BJ (cell line): Measurements from ENCODE around the gene ASB11. TPM values are rescaled to one million over a fixed set of nuclear protein-coding genes. Genes with fewer than 3 reads are reported as not detected.

Source experiments
- CTCF ChIA-PET: fragments of 350-600 bp; formaldehyde crosslinking; extraction: SDS; loops from one replicate; lab custom pipeline; 2021; ENCODE audit warnings: antibody characterized with exemption, inconsistent platforms; lab: Yijun Ruan, JAX
- POLR2A ChIA-PET: fragments of 300-600 bp; sonication (Branson Sonifier 250); formaldehyde crosslinking; extraction: SDS; loops from one replicate; lab custom pipeline; 2021; ENCODE audit warnings: antibody characterized with exemption; lab: Charles Lee
- DNase-seq: peaks from one replicate; pipeline ENCODE4 v3.0.0-alpha.2; 2011; ENCODE audit warnings: low read depth
- H3K27me3 ChIP-seq: 2 replicates; pipeline ENCODE4 v1.6.0; 2011; ENCODE audit warnings: low read length; ENCODE audit not compliant: control insufficient read depth, insufficient read depth
- H3K36me3 ChIP-seq: 2 replicates; pipeline ENCODE4 v1.5.1; 2011; ENCODE audit warnings: low read length; ENCODE audit not compliant: control insufficient read depth, insufficient read depth
- H3K4me3 ChIP-seq: 2 replicates; pipeline ENCODE4 v1.5.1; 2011; ENCODE audit warnings: low read depth, mild to moderate bottlenecking, control low read depth, low read length
- polyA plus RNA-seq: library from polyadenylated mRNA; depleted of rRNA; stranded (reverse); fragments of >200 nt; gene quantifications from 2 replicates; pipeline ENCODE4 v1.2.3, GENCODE V29; 2011
- TF ChIP-seq, protein P1 (sequence below): IDR thresholded peaks from 2 replicates; pipeline ENCODE4 v1.5.1; 2011; ENCODE audit warnings: low read depth, mild to moderate bottlenecking, control low read depth, inconsistent platforms, low read length, moderate library complexity; ENCODE audit not compliant: insufficient read depth

The ASB11 gene
- polyA plus RNA-seq, 1 experiment: not detected

DNA sequence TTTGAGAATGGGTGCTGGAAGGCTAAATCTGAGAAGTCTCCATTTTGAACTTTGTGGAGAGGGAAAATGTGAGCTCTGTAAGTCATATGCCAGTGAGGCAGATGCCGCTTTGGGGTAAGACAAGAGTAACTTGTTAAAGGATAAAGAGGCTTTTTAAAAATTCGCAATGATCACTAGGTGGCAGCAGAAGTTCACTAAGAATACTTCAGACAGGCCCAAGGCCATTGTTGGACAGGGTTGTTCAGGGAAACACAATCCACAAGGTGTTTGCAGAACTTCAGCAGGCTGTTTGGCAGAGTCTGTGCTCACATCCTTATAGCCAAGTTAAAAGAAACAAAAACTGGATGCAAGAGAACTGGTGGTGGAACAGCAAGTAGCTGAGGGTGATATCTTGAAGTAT is 33.6 kb upstream of the ASB11 start:
- DNase-seq: peak; percentile 15

DNA sequence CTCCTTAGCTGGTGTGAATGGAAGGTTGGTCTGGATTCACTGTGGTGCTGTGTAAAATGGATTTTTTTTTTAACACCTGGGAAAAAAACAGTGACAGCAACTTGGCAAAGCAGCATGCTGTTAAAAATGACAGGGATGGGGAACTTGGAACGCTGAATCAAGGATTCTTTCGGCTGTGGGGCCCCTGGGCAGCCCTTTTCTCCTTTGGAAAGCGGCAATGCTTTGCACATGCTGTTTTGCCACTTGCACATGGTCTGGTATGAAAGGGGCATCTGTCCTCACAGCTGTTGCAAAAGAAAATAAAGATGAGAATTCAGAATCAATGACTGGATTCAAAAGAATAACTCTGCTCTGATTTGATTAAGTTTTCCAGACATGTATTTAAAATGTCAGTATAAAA is 30.5 kb upstream of the ASB11 start:
- TF ChIP-seq, protein P1, sequence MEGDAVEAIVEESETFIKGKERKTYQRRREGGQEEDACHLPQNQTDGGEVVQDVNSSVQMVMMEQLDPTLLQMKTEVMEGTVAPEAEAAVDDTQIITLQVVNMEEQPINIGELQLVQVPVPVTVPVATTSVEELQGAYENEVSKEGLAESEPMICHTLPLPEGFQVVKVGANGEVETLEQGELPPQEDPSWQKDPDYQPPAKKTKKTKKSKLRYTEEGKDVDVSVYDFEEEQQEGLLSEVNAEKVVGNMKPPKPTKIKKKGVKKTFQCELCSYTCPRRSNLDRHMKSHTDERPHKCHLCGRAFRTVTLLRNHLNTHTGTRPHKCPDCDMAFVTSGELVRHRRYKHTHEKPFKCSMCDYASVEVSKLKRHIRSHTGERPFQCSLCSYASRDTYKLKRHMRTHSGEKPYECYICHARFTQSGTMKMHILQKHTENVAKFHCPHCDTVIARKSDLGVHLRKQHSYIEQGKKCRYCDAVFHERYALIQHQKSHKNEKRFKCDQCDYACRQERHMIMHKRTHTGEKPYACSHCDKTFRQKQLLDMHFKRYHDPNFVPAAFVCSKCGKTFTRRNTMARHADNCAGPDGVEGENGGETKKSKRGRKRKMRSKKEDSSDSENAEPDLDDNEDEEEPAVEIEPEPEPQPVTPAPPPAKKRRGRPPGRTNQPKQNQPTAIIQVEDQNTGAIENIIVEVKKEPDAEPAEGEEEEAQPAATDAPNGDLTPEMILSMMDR: no peak
- no peak overlapping the region for H3K4me3 ChIP-seq
- no peaks in the 10 kb centered on the region for H3K36me3 ChIP-seq
- CTCF ChIA-PET: interaction anchor here (11.7 kb wide), 1 partner anchor 123 kb away, joined by 172 read pairs; no protein-coding TSS in a partner anchor
- POLR2A ChIA-PET: no interaction called here
- DNase-seq: no peak
- no peaks in the 10 kb centered on the region; the same call in 1 of the 2 replicates for H3K27me3 ChIP-seq

More for the DNA sequence above, 33.6 kb upstream of the ASB11 start:
- TF ChIP-seq, protein P1: peak; percentile 45
- no peaks in the 10 kb centered on the region; the same call in 1 of the 2 replicates for H3K27me3 ChIP-seq
- ChIA-PET POLR2A (no interaction called here), CTCF (interaction anchor here (0.6 to 11.7 kb wide), 18 partner anchors 9 to 332 kb away, joined by 3 to 172 read pairs (median 4); no protein-coding TSS in a partner anchor)
- no peak overlapping the region for H3K4me3 ChIP-seq
- no peaks in the 10 kb centered on the region for H3K36me3 ChIP-seq

DNA sequence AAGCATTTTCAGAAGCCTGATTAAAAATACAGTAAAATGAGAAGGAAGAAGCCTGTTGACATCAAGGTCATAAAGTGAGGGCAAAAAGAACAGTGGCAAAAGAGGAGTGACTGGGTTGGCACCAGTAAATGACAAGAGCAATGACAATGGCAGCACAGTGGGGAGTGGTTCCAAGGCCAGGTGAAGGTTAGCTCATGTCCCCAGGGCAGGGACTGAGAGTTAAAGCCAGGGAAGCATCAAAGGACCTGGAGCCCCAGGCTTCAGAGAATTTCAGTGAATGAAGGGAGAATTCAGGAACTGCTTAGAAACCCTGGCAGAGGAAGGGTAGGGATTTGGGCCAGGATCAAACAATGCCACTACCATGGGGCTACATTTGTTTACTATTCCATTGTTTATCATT is 28.7 kb upstream of the ASB11 start:
- ChIA-PET POLR2A (no interaction called here), CTCF (no interaction called here)
- TF ChIP-seq, protein P1: no peak
- no peak for DNase-seq
- no peaks in the 10 kb centered on the region; the same call in 1 of the 2 replicates for H3K27me3 ChIP-seq
- no peaks in the 10 kb centered on the region for H3K36me3 ChIP-seq
- H3K4me3 ChIP-seq: no peak overlapping the region

DNA sequence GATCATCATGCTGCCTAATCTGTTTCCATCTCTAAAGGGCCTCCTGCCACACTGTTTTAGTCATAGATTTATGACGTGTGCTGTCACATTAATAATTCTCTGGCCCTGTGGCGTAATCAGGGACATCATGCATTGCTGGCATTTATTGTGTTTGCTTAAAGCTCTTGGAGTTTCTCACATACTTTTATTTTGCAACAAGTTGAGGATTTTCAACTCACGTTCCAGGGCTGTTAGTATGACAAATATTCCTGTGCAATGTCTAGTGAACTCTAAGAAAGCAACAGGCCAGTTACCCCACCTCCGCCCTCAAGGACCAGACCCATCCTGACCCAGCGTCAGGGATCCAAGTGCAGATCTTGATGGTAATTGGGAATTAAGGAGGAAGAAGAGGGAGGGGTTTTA is 27.6 kb upstream of the ASB11 start:
- Histone ChIP-seq H3K36me3 (no peaks in the 10 kb centered on the region), H3K27me3 (no peaks in the 10 kb centered on the region; the same call in 1 of the 2 replicates), H3K4me3 (no peak overlapping the region)
- TF ChIP-seq, protein P1: no peak
- POLR2A ChIA-PET: no interaction called here
- peak; percentile 38 for DNase-seq
- CTCF ChIA-PET: no interaction called here

DNA sequence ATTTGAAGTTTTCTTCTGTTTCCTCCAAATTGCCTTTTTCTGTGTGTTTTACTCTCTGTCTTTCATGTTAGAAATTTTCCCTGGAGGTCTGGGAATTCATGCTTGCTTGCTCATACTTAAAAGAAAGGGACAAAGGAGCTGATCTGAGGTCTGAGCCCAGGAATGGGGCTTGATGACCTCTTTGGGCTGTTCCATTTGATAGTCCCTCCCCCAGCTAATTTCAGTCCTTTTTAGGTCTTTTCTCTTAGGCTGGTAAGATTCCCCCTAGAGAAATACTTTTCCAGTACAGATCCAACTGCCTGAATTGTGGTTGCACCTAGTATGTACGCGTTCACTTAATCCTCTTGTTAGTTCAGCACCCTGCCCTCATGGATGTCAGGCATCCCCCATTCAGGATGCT is 25.4 kb upstream of the ASB11 start:
- Histone ChIP-seq H3K36me3 (no peaks in the 10 kb centered on the region), H3K27me3 (no peaks in the 10 kb centered on the region; the same call in 1 of the 2 replicates), H3K4me3 (no peak overlapping the region)
- TF ChIP-seq, protein P1: no peak
- POLR2A ChIA-PET: no interaction called here
- CTCF ChIA-PET: interaction anchor here (0.7 kb wide), 1 partner anchor 127 kb away, joined by 3 read pairs; no protein-coding TSS in a partner anchor
- DNase-seq: no peak
